Stimulated activated CD4-positive, alpha-beta T cell treated with anti-CD3 and anti-CD28 coated beads, TNF-alpha, amount 100 ng/mL, for 24 hours (primary cell): ENCODE results near the gene KRTAP10-5.
"Not testable (repeated sequence)": the region's sequence is repeated elsewhere in the genome, so short reads cannot be mapped to it uniquely, and the experiment has no call there.

Experiments
- DNase-seq, 3 experiments: peaks; one replicate each; pipeline ENCODE4 v3.0.0-alpha.2; 2020; ENCODE audit warnings: low read depth in 3 of 3

KRTAP10-5 gene

GRCh38 chr21:44571844-44572782 lies 8.3 kb downstream of the KRTAP10-5 start:
- DNase-seq: no peak

- DNase-seq: no peak
Measured at GRCh38 chr21:44571296-44571695, 9.1 kb downstream of the KRTAP10-5 start.

GRCh38 chr21:44569861-44570517 lies 10.4 kb downstream of the KRTAP10-5 start:
- no peak for DNase-seq

GRCh38 chr21:44568667-44569556 lies 11.5 kb downstream of the KRTAP10-5 start:
- no peak for DNase-seq

- no peak for DNase-seq
Measured at GRCh38 chr21:44568261-44568660, 12.1 kb downstream of the KRTAP10-5 start.

- DNase-seq: no peak
Measured at GRCh38 chr21:44567481-44568171, 12.8 kb downstream of the KRTAP10-5 start.

- no peak for DNase-seq
Measured at GRCh38 chr21:44566403-44566802, 14.0 kb downstream of the KRTAP10-5 start.

- DNase-seq: no peak
Measured at GRCh38 chr21:44564886-44565598, 15.4 kb downstream of the KRTAP10-5 start.

- DNase-seq: no peak
Measured at GRCh38 chr21:44564099-44564498, 16.3 kb downstream of the KRTAP10-5 start.

- no peak for DNase-seq
Measured at GRCh38 chr21:44558695-44559094, 21.7 kb downstream of the KRTAP10-5 start, which contains the start of gene KRTAP10-3. Gene KRTAP10-3 (minus strand): TSS chr21:44558795. CDS start chr21:44558715, 80 bp downstream.

GRCh38 chr21:44558329-44558675 lies 22.1 kb downstream of the KRTAP10-5 start:
- not testable (repeated sequence) for DNase-seq

- no peak for DNase-seq
Measured at GRCh38 chr21:44557491-44558328, 22.7 kb downstream of the KRTAP10-5 start.

GRCh38 chr21:44556879-44557278 lies 23.5 kb downstream of the KRTAP10-5 start:
- no peak for DNase-seq

- no peak for DNase-seq
Measured at GRCh38 chr21:44555200-44555875, 25.1 kb downstream of the KRTAP10-5 start.

- DNase-seq: no peak
Measured at GRCh38 chr21:44552681-44553080, 27.7 kb downstream of the KRTAP10-5 start.

GRCh38 chr21:44552136-44552535 lies 28.3 kb downstream of the KRTAP10-5 start:
- DNase-seq: no peak

- DNase-seq: no peak
Measured at GRCh38 chr21:44551340-44551961, 29.0 kb downstream of the KRTAP10-5 start, which contains the start of gene KRTAP10-2. Gene KRTAP10-2 (minus strand): TSS chr21:44551505. CDS start chr21:44551458, 47 bp downstream.

GRCh38 chr21:44550807-44551206 lies 29.6 kb downstream of the KRTAP10-5 start:
- DNase-seq: no peak
